ENCODE measurements around the gene PBLD.

Gene PBLD

DNA sequence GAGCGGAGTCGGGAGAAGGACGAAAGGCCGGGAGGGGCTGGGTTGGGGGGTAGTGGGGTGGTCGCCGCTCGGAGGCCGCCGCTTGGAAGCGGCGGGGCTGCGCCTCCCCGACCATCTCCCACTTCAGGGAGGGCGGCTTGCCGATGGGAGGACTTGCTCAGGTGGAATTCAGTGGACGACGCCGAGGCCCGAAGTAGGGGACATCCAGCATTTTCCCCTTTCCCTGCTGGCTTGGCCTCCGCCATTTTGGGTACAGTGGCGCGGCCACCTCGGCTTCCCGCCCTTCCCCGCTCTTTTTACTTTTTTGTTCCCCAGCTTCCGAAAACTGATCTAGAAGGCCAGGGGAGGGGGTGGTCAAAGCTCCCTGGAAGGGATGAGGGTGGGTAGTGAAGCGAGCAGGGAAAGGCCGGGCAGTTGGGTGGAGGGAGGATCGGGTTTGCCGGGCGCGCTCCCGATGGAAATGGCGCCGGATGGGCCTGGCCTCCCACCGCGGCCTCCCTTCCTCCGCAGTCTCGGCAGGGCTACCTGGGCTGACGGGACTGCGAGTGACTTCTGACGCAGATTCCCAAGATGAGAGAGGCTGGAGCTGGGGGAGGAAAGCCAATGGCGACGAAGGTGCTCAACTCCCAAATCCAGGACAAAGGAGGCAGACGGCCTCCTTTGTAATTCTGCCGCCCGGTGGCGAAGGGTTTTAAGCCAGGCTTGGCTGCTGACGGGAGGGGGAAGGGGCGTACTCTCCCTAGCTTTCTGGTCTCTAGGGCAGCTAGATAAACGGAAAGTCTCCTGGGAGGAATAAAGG, at the start of gene PBLD:
TSS of gene PBLD (minus strand) at position 670 of the 799 bp plus-strand sequence. CDS start 26,084 bp downstream, outside the sequence.
- DNase-seq, result peak; percentile 88

DNA sequence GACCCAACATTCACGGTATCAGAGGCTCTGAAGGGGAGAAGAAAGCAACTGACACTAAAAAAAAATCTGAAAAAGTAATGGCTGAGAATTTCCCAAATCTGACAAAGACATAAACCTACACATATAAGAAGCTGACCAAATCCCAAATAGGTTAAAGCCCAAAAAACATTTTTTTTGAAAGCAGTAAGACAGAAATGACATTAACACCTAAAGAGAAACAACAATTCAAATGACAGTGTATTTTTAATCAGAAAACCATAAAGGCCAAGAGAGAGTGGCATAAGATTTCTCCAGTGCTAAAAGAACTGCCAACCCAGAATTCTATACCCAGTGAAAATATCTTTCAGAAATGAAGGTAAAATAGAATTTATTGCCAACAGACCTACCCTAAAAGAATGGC, 38.9 kb upstream of the PBLD start:
- no peak for DNase-seq

DNA sequence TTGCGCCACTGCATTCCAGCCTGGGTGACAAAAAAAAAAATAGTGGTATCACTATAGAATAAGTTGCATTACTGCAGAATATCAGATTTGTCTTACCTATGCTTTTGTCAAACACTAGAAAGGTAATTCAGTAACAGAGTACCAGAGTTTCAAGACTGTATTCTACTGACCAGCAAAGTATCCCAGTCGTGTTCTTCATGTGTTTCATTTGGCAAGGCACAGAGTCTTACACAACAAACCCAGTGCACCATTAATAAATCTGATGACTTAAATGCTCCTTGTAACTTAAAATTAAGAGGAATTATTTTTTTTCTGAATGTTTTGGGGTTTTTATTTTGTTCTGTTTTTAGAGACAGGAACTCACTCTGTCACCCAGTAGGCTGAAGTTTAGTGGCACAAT, 34.4 kb upstream of the PBLD start:
- DNase-seq, result no peak

DNA sequence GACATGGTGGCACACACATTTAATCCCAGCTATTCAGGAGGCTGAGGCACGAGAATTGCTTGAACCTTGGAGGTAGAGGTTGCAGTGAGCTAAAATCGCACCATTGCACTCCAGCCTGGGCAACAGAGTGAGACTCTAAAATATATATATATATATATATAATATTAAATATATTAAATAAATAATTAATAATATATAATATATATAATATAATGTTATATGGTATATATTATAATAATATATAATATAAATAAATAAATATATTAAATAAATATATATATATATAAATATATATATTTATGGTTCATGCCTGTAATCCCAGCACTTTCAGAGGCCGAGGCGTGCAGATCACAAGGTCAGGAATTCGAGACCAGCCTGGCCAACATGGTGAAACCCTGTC, 33.9 kb upstream of the PBLD start:
- no peak for DNase-seq

DNA sequence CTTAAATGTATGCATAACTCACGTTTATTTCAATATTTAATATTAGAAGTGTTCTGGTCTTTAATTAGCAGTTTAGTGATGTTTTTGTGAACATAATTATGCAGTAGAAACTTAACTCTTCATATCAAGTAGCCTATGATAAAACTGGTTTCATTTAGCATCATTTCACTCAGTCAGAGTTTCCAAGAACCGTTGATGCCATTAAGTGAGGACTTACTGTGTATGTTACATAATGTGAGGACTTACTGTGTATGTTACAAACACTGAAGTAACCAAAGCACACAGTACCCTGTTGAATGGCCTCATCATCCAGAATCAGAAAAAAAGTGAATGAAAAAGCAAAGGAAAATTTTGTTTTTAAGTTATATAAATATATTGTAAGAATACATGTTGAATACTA, 32.9 kb upstream of the PBLD start:
- DNase-seq, result no peak

DNA sequence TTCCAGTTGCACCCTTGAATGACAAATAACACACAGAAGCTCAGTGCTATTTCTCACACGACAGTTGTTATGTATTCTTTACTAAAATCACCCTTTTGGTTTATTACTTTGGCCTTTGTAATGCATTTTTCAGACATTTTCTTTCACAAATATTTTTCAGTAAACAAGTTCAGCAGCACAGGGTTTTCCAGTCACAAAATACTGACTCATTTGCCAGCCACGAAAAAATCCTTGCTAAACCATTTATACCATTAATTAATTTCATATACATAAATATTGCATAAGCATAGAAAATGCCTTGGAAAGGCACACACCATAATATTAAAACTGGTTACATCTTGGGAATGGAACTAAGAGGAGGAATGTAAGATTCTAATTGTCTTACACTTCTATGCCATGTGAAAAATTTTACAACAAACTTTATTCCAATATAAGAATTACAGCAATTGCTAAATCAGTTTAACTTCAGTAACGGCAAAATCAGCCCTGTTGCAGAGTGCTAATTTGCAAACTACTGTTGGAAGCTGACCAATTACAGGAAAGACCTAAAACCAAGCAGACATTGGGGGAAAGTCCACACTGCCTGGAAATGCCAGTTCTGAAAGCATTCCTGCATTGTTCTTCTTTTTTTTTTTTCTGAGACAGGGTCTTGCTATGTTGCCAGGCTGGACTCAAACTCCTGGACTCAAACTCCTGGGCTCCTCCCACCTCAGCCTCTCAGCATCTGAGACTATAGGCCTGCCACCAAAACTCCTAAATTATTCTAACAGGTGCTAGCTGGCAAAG, 31.6 kb upstream of the PBLD start:
- DNase-seq, result no peak

DNA sequence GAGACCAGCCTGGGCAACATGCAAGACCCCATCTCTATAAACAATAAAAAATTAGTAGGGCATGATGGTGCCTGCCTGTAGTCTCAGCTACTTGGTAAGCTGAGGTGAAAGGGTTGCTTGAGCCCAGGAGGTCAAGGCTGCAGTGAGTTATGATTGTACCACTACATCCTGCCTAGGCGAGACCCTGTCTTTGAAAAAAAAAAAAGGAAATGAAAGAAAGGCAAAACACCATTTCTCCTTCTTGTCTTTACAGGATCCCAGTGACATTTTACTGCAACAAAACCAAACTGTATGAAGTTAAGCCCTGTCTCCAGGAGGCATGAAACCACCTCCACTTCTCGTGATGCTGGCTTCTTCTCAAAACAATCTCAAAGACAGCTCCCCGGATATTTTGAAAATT, 29.9 kb upstream of the PBLD start:
- DNase-seq, result no peak

DNA sequence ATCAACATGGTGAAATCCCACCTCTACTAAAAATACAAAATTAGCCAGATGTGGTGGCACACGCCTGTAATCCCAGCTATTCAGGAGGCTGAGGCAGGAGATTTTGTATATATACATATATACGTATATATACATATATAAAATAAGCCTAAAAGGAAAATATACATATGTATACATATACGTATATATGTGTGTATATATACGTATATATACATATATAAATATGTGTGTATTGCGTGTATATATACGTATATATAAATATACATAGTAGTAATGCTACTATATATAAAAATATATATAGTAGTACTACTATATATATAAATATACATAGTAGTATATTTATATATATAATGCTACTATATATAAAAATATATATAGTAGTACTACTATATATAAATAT, 26.5 kb upstream of the PBLD start:
- DNase-seq, result no peak

DNA sequence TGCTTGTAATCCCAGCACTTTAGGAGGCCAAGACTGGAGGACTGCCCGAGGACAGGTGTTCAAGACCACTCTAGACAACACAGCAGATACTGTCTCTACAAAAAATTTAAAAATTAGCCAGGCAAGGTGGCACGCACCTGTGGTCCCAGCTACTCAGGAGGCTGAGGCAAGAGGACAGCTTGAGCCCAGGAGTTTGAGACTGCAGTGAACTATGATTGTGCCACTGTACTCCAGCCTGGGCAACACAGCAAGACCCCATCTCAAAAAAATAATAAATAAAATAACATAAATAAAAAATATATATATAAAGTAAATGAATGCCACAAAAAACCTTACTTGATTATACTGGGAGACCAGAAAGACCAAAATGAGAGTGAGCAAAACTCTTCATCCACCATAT, 20.8 kb upstream of the PBLD start:
- no peak for DNase-seq

DNA sequence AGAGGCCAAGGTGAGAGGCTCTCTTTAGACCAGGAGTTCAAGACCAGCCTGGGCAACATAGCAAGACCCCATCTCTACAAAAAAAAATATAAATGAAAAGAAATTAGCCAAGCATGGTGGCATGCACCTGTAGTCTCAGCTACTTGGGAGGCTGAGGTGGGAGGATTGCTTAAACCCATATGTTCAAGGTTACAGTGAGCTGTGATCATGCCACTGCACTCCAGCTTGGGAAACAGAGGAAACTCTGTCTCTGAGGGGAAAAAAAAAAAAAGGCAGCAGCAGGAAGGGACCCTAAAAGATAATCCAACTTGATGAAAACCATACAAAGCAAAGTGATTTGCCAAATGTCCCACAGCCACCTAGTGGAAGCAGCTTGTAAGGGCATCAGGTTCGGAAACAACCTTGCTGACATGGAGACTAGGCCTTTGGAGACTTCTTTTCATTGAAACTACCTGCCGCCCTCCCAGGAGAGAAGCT, 15.6 kb upstream of the PBLD start:
- peak; percentile 68 for DNase-seq

DNA sequence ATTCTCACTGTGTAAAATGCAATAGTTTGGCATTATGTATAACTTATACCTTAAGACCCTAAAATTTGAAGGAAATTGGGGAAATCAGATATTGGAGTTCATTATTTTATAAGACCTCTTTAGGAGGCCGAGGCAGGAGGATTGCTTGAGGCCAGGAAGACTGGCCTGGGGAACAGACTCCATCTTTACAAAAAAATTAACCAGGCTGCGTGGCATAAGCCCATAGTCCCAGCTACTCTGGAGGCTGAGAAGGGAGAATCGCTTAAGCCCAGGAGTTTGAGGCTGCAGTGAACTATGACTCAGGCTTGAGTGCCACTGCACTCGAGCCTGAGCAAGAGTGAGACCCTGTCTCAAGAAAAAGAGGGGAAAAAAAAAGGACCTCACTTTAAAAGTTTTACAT, 14.0 kb upstream of the PBLD start:
- no peak for DNase-seq

DNA sequence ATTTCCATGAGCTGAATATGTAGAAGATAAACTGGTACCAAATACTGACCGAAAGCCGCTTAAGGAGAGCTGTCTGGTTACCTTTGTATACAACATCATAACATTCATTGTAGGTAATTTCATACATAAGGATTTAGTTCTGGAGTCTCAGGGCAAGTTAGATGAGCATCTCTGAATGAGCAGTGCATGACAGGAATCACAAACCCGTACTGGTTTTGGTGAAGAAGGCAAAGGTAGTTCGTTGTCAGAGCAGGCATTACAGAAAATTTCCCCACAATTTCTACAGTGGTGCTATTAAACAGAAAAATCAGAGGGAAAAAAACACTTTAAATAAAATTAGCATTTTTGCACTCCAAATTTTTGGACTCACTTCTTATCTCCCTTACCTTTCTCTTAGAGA, 12.9 kb upstream of the PBLD start:
- DNase-seq, result no peak

DNA sequence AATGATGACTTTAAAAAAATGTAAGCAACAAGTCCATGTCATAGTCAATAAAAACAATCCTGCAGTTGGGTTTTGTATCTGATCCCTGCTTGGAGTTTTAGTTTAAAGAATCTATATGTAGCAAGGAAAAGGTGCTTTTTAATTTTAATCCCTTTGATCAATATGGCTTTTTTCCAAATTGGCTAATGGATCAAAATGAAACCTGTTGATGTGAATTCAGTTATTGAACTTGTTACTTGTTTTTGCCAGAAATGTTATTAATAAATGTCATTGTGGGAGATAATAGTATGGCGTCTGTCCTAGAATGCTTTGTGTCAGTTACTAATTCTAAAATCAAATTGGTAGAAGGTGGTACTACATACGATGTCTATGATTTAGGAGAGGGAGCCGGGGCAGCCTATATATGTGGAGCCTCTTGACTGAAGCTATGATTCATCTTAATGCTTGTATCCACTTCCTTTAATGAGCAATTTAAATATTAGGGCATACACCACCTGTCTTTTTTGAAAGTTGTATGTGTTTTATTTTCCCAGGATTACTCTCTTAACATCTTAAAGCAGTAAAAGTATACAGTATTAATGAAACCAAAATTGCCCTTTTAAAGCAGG, 10.3 kb upstream of the PBLD start:
- DNase-seq, result no peak

DNA sequence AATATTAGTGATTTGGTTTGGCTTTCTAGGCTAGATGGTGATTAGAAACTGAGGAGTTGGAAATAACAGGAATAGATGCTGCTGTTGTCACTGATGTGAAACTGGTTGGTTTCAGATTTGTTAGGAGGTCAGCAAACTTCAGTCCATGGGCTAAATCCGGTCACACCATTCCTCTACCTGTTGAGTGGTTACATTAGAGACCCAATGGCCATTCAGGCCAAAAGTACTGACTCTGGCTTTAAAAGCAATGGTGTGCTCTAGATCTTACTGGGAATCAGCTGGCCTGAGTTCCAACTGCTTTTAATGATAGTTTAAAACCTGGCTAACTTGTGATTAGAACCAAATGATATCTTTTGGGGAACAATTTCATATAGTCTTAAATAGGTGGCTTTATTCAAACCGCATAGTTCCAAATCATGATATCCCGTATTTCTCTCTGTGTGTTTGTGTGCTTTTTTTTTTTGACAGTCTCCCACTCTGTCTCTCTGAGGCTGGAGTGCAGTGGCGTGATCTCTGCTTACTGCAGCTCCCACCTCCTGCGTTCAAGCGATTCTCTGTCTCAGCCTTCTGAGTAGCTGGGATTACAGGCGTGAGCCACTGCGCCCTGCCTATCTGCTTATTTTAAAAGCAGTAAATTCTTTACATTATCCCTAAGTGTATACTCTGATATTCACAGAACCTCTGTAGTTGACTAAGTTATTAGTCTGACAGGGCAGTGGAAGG, 7.8 kb upstream of the PBLD start:
- DNase-seq, result no peak

DNA sequence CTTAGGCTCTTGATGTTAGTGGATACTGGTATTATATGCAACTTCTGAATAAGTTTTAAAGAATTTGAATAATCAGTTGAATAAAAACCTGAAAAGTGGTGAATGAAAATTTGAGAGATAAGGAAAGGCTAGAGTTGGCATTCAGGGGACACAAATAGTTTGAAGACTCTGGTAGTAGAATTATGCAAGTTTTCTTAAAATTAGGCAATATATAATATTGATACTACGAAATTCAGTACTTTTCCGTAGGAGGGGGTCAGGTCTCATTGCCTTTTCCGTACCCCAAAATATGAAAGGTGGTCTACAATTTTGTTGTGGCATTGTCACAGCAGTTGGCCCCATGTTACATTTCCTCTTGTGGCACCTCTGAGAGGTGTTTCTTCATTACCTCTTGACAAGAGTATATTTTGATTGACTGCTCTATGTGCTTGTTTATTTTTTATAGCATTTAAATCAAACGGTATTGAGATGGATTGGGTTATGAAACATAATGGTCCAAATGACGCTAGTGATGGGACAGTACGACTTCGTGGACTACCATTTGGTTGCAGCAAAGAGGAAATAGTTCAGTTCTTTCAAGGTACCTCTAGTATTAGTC, 4.1 kb upstream of the PBLD start:
- DNase-seq, result no peak

DNA sequence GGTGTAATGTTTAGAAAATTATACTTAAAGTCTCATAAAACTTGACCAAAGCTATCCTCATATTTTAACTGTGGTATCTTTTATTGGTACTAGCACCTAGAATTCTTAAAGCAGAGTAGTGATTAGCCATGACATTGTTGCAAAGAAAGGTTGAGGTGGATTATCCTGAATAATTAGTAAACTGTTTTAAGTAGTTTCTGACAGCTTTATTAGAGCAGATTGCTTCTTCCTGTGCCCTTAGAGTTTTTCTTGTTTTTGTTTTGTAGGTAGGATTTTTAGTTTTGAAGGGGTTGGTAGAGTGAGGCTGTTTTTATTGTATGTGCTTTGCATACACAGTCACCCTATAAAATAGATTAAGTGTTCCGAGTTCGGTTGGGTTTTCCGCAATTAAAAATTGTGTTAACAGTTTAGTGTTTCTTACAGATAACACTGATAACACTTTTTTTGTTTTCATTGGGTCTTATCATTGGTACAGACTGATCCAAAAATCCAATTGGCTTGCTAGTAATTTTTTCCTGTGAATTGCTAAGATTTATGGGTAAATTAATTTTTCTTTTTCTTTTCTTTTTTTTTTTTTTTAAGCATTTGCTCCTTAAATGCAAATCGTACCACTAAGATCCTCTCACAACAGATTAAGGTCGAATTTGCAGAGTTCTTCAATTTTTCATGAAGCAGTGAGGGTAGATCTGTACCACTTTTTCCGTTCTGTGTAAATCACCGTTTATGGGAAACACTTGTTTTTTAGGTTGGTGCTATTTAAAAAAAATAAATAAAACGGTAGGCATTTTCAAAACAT, 2.1 kb upstream of the PBLD start:
- DNase-seq, result no peak

DNA sequence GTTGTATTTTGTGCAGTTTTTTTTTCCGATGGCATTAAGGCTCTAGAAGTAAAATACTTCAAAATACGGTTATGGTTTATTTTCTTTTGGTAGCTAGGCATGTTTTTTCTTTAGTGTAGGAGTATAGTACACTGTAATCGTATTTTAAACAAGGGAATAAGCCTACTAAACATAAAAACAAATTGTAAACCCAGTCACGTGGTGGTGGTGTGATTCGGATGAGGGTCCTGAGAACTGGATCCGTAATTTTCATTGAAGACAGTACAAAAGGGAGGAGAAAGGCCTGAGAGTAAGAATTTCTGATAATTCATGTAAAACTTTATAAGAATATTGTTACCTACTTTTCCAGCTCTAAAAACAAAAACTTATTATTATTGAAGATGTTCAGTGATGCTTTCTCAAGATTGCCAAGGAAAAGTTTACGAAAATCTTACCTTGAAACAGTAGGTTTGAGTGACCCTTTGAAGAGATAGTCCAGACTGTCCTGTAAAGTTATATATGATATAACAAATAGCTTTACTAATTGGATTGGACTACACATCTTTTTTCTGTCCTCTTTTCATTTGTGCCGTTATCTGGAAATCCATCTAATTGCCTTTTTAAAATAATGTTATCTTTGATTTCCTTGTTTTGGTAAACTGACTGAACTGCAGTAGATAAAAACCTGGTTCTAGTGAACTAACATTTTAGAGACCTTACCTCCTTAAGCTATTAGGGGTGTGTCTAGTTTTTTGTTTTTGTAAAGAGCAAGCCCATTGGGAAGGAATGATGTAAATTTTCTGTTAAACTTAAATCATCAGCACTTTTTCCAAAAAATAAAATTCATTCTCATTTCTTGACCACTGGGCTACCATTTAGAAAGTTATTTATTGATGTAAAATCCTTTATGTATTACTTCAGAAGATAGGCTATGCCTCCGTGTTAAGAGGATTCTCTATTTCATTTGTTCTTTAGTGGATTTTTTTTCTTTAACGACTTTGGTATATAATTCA, 1.0 kb upstream of the PBLD start:
- DNase-seq, result no peak

DNA sequence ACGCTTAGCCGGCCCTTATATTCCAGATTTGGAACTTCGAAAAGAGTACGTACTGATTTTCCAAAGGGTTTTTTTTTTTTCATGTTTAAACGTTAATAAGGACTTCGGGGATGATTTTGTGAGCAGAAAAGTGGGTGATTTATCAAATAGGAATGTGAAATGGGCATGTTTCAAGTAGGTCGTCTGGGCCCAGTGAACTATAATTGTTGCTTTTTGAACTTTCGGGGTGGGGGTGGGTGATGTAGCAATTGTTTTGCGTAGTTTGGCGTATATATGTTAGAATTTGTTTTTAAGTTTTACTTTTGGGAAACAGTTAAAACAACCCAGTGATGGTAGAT, 299 bp upstream of the PBLD start:
- DNase-seq, result no peak

DNA sequence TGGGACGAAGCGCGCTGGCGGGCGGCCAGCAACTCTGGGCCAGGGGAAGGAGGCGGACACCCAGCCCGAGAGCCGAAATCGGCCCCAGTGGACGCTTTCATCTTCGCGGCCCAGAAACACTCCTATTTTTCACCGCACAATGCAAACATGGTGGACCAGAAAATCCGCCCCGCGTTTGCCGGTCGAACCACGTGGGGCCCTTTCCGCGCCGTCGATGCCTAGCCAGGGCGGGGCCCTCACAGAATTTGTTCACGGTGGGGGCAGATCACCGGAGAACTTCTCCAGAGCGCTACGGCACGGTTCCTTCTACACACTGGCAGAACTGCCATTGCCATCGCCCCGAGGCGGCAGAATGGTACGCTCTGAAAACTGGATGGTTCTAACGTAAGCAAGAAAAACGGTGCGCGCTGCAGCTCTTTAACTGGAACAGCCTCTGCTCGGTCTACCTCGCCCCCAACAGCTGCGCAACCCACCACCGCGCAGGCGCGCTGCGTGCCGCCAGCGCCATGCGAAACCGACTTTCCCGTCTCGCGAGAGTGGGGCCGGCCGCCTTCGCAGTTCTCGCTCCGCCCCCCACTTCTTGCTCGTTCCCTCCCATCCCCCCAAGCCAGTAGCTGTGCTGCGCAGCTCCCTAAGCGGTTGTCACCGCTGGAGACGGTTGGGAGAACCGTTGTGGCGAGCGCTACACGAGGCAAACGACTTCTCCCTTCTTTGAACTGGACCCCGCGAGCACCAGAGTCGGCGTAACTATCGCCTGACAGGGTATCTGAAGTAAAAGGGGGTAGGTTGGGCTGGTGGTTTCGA, 1.1 kb downstream of the PBLD start, which contains the start of gene HNRNPH3:
TSS of gene HNRNPH3 (plus strand) at position 610 of the 804 bp plus-strand sequence. CDS start 5,158 bp downstream, outside the sequence.
- peak; percentile 99 for DNase-seq

Data from activated CD8-positive, alpha-beta memory T cell treated with anti-CD3 and anti-CD28 coated beads for 24 hours (primary cell).